D721Med (cell line): Measurements from ENCODE around the gene CLDN34.

Experiments
- DNase-seq: peaks from one replicate; pipeline ENCODE4 v3.0.0; 2011; ENCODE audit warnings: low spot score; ENCODE audit not compliant: insufficient read length
- FAIRE-seq: peaks from 2 replicates; lab custom pipeline; 2011; peaks lifted over from hg19 to GRCh38; lab: Jason Lieb, UNC
- CTCF ChIP-seq: IDR thresholded peaks from 2 replicates; pipeline ENCODE4 v1.5.1; 2012; ENCODE audit warnings: mild to moderate bottlenecking, control low read depth; ENCODE audit not compliant: insufficient read depth; ENCODE audit errors: missing control alignments

CLDN34 gene

GRCh38 chrX:9992061-9992460 is 24.9 kb downstream of the CLDN34 start:
- FAIRE-seq (no peak), DNase-seq (no peak)
- no peak for TF ChIP-seq CTCF

DNA sequence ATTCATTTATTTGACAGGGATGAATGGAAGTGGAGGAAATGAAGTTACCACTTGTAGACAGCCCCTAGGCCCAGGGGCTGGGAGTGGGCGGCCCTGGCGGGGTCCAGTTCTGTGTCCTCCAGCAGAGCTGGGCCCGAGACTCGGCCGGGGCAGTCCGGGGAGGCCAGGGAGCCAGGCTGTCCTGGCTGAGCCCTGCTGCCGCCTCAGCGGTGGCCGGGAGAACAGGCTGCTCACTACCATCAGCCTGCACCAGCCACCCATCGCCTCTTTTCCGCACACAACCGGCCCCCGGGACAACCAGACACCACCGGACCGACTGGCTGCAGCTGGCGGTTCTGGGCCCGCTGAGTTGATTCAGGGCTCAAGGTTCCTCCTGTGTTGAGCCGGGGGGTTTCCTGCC is 25.6 kb downstream of the CLDN34 start:
- DNase-seq (no peak), FAIRE-seq (no peak)
- TF ChIP-seq CTCF, result no peak

GRCh38 chrX:9995855-9996339 is 28.7 kb downstream of the CLDN34 start:
- no peak for FAIRE-seq
- peak; percentile 76 for TF ChIP-seq CTCF
- DNase-seq, result no peak

- no peak for FAIRE-seq
- DNase-seq, result no peak
- TF ChIP-seq CTCF, result no peak
These were observed 29.9 kb downstream of the CLDN34 start for GRCh38 chrX:9997041-9997440.

GRCh38 chrX:9997524-9997923 is 30.4 kb downstream of the CLDN34 start:
- no peak for TF ChIP-seq CTCF

GRCh38 chrX:10001496-10001895 is 34.3 kb downstream of the CLDN34 start:
- FAIRE-seq (no peak), DNase-seq (no peak)
- no peak for TF ChIP-seq CTCF

More at GRCh38 chrX:9997524-9997923, 30.4 kb downstream of the CLDN34 start:
- DNase-seq (no peak), FAIRE-seq (no peak)

DNA sequence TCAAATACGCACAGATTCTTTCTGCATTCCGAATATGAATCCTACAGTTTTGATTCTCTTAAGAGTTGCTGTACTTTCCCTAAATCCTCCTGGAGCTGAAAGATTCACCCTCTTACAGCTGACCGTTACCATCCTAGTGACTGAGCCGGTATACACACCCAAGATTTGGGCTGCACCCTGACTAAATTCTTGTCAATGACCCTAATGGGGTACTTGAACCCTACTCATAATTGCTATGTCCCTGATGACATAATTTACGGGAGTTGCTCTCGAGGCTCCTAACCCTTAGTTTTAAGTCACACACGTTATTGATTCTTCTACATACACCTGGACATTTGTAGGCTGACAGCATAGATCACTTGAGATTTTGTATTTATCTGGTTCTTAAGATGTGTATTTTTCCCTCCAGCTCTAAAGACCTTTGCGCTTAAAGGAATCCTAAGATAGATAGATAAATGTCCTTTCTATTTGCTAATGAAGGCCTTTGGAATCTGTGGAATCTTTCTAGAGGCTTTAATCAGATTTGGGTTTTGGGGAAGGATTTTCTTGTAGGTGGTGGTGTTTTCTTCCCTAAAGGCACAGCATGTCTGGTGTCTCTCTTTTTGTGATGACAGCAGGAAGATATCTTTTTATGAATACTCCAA is 37.8 kb downstream of the CLDN34 start:
- no peak for TF ChIP-seq CTCF
- FAIRE-seq (no peak), DNase-seq (no peak)
